Subcutaneous adipose tissue (tissue), 4 donors: ENCODE measurements around the gene IDNK. TPM values are rescaled to one million over a fixed set of nuclear protein-coding genes. Genes with fewer than 3 reads are reported as not detected.

Experiments used
- total RNA-seq, 4 donors: library from RNA; depleted of rRNA; stranded (reverse); fragments of >200 nt; gene quantifications; one replicate each; pipeline ENCODE4 v1.1.0, GENCODE V29; 2016
- TF ChIP-seq, protein P1 (sequence below): fragments of 450-650 bp; IDR thresholded peaks from one replicate; pipeline ENCODE4 v1.5.1; 2016; ENCODE audit warnings: low read depth, mild to moderate bottlenecking, control low read depth, antibody characterized with exemption, moderate library complexity

The IDNK gene
- total RNA-seq, 4 donors from 2014 or later = 1.3 to 23.6 (median 9.1) TPM

DNA sequence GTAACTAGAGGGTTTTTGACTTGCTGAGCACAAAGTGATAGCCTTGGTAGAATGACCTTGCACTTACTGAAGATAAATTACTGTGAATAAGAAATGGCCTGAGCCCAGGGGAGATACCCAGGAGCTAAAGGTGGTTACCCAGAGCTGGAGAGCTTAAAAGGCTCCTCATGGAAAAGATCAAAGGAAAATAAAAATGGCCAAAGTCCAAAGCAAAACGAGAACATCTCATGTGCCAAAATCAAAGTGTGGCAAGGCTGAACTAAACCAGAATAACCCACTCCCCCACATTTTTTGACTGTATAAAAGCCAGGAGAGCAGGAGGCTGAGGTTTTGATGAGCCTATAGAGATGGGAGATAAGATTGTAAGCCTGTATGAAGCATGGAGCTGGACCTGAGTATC, 14.4 kb downstream of the IDNK start:
- TF ChIP-seq, protein P1, sequence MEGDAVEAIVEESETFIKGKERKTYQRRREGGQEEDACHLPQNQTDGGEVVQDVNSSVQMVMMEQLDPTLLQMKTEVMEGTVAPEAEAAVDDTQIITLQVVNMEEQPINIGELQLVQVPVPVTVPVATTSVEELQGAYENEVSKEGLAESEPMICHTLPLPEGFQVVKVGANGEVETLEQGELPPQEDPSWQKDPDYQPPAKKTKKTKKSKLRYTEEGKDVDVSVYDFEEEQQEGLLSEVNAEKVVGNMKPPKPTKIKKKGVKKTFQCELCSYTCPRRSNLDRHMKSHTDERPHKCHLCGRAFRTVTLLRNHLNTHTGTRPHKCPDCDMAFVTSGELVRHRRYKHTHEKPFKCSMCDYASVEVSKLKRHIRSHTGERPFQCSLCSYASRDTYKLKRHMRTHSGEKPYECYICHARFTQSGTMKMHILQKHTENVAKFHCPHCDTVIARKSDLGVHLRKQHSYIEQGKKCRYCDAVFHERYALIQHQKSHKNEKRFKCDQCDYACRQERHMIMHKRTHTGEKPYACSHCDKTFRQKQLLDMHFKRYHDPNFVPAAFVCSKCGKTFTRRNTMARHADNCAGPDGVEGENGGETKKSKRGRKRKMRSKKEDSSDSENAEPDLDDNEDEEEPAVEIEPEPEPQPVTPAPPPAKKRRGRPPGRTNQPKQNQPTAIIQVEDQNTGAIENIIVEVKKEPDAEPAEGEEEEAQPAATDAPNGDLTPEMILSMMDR = no peak

DNA sequence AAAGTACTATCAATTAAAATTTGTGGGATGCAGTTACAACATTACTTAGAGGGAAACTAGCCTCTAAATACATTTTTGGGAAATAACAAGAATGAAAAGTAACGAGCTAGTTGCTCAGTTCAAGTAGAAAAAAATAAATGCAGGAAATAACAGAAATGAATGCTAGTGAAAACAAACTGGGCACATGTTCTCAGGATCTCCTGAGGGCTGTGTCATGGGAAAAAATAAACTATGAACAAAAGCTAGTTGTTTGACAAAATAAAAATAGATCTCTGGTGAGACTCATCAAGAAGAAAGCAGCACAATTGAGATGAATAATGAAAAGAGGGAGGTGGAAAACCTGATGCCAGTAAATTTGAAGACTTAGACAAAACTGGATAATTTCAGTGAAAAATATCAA, 16.3 kb downstream of the IDNK start:
- TF ChIP-seq, protein P1 = no peak

DNA sequence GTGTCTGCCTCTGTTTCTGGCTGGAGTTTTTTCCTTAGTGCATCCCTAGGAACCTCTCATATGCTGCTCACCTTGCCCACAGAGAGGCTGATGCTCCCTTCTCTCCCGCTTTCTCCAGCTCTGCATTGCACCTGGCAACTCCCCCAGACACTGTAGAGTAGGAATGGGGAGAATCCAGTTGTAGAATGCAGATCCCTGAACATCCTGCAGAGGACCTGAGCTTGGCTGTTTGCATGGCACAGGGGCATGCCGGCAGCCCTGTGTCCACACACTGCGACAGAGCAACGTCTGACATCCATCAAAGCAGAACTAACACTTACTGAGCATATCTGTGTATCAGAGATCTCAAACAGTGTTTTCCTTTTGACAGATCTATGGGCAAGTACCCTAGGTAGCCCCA, 19.9 kb downstream of the IDNK start:
- TF ChIP-seq, protein P1 = no peak

DNA sequence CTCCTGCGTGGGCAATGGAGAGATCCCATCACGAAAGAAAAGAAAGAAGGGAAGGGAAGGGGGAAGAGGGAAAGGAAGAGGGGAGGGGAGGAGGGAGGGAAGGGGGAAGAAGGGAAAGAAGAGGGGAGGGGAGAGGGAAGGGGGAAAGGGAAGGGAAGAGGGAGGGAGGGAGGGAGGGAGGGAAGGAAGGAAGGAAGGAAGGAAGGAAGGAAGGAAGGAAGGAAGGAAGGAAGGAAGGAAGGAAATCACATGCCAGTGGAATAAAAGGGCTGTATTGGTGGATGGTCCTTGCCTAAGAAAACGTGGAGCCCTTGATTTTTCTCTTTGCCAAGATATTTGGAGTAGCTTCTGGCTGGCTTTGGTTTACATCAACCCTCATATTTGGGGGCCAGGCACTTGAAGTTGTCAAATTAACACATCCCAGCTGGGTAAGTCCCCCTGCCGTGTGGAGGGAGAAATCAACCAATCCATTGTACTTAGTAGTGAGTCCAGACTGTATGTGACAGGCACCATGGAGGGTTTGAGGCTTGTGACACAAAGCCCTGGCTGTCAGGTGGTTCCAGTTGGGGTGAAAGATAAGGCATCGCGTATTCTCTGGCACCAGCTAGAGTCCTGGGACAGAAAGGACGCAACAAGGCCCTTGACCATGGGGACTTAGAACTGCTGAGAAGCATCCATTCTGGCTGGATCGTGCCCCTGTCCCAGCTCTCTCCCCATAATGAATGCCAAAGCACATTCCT, 23.7 kb downstream of the IDNK start:
- TF ChIP-seq, protein P1 = no peak

DNA sequence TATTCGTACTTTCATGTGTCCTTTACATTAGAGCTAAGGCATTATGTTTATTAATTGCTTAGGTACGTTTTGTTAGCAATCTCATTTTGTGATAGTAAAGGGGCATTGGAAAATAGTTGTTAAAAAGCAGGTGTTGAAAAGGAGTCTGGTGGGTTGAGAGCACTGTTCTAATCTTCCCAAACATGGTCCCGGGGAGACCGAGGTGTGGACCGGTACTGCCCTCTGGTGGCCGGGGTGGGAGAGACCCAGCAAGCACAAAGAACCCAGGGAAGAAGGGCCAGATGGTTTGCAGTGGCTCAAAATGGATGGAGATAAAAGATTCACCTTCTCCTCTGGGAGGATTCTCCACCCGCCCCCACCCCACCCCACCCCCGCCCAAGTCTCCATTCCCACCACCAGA, 26.1 kb downstream of the IDNK start:
- TF ChIP-seq, protein P1 = no peak

DNA sequence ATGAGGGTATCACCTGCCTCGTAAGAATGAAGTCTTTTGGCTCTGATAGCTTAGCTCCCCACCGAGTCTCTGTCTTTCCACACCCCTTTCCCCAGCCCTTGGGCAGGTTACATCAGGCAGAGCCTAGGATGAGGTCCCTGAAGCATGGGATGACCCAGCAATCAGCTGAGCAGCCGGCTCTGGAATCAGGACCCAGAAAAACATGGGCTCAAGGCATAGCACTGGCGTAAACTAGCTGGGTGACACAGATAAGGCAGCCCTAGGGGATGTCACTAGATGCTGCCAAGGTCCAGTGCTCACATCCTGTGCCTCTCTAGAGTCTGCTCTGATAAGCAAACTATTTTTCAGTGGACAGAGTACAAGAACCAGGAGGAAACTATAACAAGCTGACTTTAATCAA, 26.6 kb downstream of the IDNK start:
- TF ChIP-seq, protein P1 = no peak

DNA sequence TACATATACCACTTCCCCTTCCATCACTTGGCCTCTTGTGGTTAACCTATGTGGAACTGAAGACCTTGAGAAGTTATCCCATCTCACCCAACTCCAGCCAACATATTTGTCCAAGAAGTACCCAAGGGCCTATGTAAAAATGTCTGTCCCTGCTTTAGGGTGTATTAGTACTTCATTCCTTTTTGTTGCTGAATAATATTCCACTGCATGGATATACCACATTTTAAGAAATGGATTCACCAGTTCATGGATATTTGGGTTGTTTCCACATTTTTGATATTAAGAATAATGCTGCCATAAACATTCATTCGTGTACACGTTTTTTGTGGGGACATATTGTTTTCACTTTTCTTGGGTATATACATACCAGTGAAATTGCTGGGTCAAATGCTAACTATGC, 28.6 kb downstream of the IDNK start:
- TF ChIP-seq, protein P1 = no peak
